CMK (cell line): ENCODE data around the gene GNS.
"Not testable (repeated sequence)": the region's sequence is repeated elsewhere in the genome, so short reads cannot be mapped to it uniquely, and the experiment has no call there.

Source experiments
- DNase-seq: peaks from one replicate; pipeline ENCODE4 v3.0.0-alpha.2; 2010; ENCODE audit warnings: low read depth

Gene GNS

DNA sequence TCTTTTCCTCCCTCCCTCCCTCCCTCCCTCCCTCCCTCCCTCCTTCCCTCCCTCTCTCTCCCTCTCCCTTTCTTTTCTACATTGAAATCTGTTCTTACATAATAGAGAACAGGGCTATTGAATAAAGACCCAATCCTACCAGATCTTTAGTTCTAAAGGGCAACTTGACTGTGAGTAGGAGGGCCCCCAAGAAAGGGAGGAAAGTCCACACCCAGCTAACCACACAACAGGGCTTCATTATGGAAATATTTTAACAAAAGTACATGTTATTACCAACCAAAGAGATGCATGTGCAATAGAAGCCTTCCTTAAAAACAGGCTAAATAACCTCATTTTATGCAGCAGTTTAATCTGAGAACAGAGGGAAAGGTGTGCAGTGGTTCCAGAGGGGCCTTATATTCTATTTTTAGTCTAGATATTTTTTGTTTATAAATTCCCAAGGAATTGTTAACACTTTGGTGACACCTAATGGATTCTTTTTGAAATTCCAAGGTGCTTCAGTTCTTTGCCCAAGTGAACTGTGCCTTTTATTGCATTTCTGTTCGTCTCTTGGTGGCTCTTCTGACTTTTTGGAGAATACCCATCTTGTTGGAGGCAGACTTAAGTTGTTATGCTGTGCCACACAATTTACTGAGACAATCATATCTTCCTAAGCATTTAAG, 63.0 kb downstream of the GNS start:
- DNase-seq, result no peak

DNA sequence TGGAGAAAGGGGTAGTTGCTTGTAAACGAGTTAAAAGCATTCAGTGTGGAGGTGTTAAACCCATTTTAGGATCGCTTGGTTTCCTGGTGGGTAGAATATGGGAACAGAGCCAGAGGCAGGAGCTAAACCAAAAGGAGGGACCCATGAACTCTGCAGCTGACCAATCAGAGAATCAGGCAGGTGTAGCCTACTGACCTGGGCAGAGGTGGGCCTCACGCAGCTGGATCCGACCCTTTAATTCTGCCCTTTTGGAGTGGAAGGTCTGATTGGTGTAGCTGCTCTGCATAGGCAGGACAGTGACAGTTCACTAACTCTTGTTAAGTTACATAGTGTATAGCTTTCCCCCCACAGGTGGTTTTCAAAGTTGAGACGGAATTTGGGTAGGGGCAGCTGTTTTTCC, 63.7 kb downstream of the GNS start:
- no peak for DNase-seq

GRCh38 chr12:64694130-64695040, 64.8 kb downstream of the GNS start:
- no peak for DNase-seq

DNA sequence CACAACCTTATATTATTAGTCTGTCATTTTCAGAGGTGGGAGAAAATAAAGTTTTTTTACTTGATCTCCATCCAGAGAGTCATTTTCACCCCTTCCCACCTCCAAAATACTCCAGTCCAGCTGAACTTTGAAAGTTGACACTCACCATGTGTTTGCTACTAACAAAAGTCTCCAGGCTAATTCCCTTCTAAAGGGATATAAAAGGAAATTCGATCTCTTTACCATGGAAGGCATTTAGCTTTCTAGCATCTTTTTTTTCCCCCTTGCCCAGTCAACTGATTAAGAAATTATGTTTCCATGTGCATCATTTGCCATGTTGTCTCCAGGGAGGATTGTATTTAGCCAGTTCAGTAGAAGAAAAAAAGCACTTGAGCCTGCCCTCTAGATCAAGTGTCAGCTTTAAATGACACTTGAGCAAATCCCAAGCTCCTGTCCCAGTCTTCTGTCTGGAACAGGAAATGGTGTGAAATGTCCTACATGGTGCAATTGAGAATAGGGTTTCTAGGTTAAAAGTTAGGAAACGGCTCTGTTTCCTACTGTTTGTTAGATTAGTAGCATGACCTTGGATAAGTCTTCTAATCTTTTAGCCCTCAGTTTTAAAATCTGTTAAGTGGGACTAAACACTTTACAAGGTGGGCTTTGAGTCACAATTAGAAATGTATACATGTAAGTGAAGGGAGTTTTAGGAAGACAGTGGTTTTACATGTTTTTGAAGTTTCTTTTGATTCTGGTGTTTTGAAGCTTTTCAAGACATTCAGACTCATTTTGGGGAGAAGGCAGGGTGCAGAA, 67.2 kb downstream of the GNS start:
- DNase-seq, result no peak

DNA sequence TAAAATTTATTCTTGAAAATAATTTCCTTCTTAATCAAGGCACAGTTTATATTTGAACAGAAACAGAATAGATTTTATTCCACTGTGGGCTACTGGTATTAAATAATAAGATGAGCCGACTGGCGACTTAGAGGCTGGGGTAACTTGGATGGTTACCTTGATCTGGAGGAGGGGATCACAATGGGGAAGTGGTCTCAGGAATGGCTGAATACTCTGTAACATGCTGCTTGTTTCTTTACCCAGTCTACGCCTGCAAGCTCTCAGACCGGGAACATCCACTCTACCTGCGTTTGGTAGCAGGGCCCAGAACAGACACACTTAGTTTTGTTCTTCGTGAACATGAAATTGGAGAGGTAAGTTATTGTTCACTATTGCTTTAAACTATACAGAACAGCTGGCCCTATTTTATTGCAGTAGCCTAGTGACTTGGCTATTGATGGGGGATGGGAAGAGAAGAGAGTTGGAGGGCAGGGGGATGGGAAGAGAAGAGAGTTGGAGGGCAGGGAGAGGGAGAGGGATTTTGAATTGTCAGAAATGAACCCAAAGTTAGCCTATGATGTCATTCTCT, 67.9 kb downstream of the GNS start:
- no peak for DNase-seq

GRCh38 chr12:64690236-64690635, 69.0 kb downstream of the GNS start:
- not testable (repeated sequence) for DNase-seq

DNA sequence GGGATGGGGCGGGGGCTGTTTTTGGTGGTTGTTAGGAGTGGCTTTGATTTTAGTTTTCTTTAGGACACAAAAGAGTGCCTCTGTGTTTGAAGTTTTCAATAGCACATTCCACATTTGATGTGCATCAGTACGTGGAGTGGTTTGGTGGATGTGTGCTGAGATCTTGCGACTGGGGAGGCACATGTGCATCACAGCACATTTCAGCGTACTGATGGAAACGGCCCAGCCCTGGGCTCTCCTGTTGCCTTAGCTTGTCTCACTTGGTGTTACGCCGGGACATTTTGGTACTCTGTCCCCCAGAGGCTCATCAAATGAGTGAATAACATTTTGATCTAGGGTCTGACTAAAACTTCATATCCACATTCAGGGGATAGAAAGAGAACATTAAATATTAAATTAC, 70.5 kb downstream of the GNS start:
- no peak for DNase-seq

DNA sequence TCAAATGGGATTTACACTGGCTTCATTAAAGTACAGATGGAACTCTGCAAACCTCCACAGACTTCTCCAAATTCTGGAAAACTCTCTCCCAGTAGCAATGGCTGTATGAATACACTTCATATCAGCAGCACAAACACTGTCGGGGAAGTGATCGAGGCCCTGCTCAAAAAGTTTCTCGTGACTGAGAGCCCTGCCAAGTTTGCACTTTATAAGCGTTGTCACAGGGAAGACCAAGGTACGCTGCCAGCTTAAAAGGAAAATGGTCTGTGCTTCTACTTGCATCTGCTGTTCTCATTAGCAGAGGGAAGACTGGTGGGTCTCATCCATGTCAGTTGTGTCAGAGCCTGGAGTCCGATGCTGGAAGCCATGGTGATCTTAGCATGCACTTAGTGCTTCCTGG, 71.0 kb downstream of the GNS start:
- no peak for DNase-seq

GRCh38 chr12:64687816-64688215, 71.4 kb downstream of the GNS start:
- no peak for DNase-seq

GRCh38 chr12:64685605-64686004, 73.6 kb downstream of the GNS start:
- DNase-seq, result no peak

GRCh38 chr12:64685050-64685449, 74.2 kb downstream of the GNS start:
- no peak for DNase-seq

GRCh38 chr12:64683816-64684543, 75.2 kb downstream of the GNS start:
- DNase-seq, result no peak

GRCh38 chr12:64682572-64683277, 76.5 kb downstream of the GNS start:
- no peak for DNase-seq

GRCh38 chr12:64681200-64682052, 77.8 kb downstream of the GNS start:
- no peak for DNase-seq

DNA sequence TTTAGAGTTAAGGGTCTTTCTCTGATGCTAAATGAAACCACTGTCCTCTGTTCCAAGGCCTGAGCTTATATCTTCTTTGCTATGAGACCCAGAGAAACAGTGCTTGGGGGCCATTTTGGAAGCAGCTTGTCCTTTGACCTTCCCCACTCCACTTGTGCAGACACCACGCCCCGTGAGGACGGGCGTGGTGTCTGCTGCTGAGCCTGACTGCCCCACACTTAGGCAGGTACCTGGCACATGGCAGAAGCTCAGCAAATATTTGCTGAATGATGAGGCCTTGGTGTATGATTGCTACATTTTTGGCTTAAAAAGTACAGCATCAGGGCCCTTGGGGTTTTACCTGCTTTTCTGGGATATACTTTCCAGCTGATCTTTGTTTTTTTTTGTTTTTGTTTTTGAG, 79.0 kb downstream of the GNS start:
- no peak for DNase-seq

GRCh38 chr12:64679487-64680001, 79.7 kb downstream of the GNS start:
- no peak for DNase-seq

DNA sequence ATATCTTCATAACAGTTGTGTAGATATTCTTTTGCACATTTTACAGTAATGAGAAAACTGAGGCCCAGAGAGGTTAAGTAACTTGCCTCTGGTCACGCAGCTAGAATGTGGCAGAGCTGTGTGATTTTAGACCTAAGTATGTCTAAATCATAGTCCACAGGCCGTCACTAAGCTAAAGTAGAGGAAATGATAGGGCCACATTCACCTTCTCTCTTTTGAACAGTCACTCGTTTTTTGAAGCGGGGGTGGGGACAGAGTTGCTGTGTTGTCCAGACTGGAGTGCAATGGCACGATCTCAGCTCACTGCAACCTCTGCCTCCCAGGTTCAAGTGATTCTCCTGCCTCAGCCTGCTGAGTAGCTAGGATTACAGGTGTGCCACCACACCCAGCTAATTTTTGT, 80.4 kb downstream of the GNS start:
- DNase-seq, result no peak

DNA sequence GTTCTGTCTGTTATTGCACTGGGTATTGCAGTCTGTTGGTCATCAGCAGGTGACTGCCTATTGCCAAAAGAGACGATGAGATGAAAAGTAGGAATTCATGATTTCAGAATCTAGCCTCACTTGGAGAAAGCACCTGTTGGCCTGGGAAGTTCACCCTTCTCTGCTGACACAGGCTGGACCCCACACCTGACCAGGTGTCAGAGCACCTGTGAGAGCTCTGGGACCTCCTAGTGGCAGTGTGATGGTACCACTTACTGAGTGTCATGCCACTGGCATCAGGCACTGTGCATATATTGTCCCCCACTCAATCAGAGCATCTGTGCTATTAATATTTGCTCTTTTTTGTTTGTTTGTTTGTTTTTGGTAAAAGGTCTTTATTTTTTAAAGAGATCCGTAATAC, 81.0 kb downstream of the GNS start:
- no peak for DNase-seq

DNA sequence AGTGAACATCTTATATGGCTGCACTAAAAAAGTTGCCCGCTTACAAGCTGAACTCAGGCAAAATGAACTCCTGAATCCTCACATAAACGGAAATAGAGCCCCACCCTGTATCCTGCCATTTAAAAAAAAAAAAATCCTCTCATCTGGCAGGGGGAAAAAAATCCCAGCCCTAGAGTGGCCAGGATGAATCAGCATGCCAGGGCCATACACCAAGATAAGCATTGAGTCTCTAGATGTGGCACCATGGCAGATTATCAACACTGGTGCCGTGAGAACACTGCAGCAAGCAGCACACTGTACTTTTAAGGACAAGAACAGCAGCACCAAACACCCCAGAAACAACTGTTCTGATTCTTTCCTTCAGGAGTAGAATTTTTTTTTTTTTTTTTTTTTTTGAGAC, 83.4 kb downstream of the GNS start:
- DNase-seq, result no peak

GRCh38 chr12:64674367-64674922, 84.8 kb downstream of the GNS start:
- DNase-seq, result no peak
